Measurements from ENCODE around the gene SEPTIN1. TPM values are rescaled to one million over a fixed set of nuclear protein-coding genes. Genes with fewer than 3 reads are reported as not detected.
"Not testable (repeated sequence)": the region's sequence is repeated elsewhere in the genome, so short reads cannot be mapped to it uniquely, and the experiment has no call there.

The SEPTIN1 gene
- polyA plus RNA-seq, 1 experiment: not detected

DNA sequence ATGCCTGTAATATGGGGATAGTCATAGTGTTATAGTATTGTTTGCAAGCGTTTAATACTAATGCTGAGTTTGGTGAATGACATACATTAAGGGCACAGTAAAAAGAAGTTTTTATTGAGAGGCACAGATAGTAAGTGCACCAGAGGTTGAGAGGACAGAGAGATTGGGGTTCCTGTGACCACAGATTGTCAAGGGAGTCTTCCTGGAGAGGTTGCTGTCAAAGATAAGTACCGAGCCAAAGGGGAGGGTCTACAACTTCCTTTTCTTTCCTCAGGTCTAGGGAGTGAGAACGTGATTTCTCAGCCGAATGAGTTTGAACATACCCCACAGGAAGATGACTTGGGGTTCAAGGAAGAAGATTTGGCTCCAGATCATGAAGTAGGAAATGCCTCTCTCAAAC is 14.7 kb upstream of the SEPTIN1 start:
- no peak for DNase-seq (ENCODE audit: low read depth, low spot score)
- TF ChIP-seq, protein P1, sequence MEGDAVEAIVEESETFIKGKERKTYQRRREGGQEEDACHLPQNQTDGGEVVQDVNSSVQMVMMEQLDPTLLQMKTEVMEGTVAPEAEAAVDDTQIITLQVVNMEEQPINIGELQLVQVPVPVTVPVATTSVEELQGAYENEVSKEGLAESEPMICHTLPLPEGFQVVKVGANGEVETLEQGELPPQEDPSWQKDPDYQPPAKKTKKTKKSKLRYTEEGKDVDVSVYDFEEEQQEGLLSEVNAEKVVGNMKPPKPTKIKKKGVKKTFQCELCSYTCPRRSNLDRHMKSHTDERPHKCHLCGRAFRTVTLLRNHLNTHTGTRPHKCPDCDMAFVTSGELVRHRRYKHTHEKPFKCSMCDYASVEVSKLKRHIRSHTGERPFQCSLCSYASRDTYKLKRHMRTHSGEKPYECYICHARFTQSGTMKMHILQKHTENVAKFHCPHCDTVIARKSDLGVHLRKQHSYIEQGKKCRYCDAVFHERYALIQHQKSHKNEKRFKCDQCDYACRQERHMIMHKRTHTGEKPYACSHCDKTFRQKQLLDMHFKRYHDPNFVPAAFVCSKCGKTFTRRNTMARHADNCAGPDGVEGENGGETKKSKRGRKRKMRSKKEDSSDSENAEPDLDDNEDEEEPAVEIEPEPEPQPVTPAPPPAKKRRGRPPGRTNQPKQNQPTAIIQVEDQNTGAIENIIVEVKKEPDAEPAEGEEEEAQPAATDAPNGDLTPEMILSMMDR (IDR thresholded peaks at IDR 0.05; ENCODE audit: low read depth, low read length): no peak
- H3K4me3 ChIP-seq (ENCODE audit: low read depth, low read length): no peak overlapping the region
- H3K27me3 ChIP-seq (ENCODE audit: control insufficient read depth, insufficient read depth, low read length): no peaks in the 10 kb centered on the region
- H3K27ac ChIP-seq (ENCODE audit: low read depth, low read length): no peak overlapping the region
- CTCF ChIA-PET: no interaction called here
- H3K9me3 ChIP-seq (ENCODE audit: control insufficient read depth, insufficient read depth, low read length): no peaks in the 10 kb centered on the region; the same call in 1 of the 2 replicates
- POLR2A ChIA-PET: no interaction called here

DNA sequence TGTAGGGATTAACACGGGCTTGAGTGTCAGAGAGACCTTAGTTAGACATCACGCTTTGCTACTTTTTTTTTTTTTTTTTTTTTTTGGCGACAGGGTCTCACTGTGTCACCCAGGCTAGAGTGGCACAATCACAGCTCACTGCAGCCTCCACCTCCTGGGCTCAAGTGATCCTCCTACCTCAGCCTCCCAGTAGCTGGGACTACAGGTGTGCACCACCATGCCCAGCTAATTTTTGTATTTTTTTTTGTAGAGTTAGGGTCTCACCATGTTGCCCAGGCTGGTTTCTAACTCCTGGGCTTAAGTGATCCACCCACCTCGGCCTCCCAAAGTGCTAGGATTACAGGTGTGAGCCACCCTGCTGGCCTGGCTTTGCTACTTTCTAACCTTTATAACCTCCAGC is 14.3 kb upstream of the SEPTIN1 start:
- H3K27ac ChIP-seq (ENCODE audit: low read depth, low read length); H3K9me3 ChIP-seq (ENCODE audit: control insufficient read depth, insufficient read depth, low read length); CTCF ChIA-PET; H3K27me3 ChIP-seq (ENCODE audit: control insufficient read depth, insufficient read depth, low read length); DNase-seq (ENCODE audit: low read depth, low spot score); H3K4me3 ChIP-seq (ENCODE audit: low read depth, low read length): not testable (repeated sequence)
- POLR2A ChIA-PET: interaction anchor here (2.0 kb wide), 1 partner anchor 11 kb away, joined by 23 read pairs; the partner anchor contains the start of gene ZNF771

DNA sequence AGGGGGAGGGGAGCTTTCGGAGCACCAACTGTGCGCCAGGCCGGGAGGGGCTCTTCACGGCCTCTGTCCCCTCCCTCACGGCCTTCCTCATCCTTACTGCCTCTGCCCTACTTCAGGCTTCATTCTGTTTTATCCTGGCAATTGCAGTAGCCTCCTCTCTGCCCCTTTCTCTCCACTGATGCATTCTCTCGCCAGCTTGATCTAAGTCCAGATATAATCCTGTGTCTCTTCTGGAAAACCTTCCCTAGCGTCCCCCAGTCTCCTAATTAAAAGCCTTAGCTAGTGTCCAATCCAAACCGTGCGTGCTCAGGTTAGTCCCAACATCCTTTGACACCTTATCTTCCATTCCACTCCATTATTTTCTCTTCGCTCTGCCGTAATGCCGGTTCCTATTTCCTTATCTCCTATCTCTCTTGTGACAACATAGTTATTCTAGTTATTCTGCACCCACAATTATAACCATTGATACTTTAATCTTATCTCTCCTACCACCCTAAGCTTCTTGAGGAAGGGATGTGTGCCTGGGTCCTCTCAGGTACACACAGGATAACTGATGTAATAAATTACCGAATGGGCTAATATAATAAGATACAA is 13.7 kb upstream of the SEPTIN1 start:
- no peak for DNase-seq (ENCODE audit: low read depth, low spot score)

DNA sequence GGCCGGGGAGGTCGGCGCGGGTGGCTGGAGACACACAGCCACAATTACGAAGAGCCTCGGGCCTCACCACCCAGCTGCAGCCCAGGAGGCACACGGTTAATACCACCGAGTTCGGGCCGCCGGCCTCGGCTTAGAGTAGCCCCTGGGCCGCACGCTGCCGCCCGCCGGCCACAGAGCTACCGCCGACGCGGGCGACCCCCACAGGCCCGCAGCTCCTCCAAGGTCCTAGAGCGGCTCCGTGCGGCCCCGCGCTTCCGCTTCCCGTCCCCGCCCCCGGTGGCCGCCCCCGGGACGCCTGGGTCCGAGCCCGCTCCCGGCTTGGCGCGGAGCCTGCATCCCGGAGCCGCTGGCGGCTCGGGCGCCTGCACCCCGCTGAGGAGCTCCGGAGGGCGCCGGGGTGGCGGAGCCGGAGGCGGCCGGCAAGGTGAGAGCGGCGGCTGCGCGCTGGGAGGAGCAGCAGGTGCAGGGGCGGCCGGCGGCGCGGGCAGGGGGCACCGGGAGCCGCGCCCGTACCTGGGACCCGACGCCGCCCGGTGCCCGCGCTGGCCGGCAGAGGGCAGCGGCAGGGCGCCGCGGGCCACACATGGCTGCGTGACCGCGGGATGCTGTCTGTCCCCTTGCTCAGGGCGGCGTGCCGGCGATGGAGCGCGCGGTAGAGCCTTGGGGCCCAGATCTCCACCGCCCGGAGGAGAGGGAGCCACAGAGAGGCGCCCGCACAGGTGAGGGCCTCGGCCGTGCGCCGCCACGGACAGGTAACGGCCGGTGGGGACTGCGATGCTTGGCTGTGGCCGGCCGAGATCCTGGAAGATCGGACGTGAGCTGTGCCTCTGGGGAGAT is 13.0 kb upstream of the SEPTIN1 start, which contains the start of gene ZNF48:
Gene ZNF48 (plus strand): TSS at position 266 of the 837 bp plus-strand sequence. CDS start 375 bp downstream, at position 641.
- TF ChIP-seq, protein P1 (IDR thresholded peaks at IDR 0.05; ENCODE audit: low read depth, low read length): 0 out of 2 replicates have a peak, but pooled peaks have one; percentile 11
- ChIA-PET CTCF (interaction anchor here (0.5 to 2.5 kb wide), 7 partner anchors 12 to 339 kb away, joined by 3 to 13 read pairs (median 3); partner anchors contain the start of gene ZNF771), POLR2A (interaction anchor here (0.6 to 2.1 kb wide), 8 partner anchors 12 to 330 kb away, joined by 3 to 23 read pairs (median 6); partner anchors contain the start of genes ALDOA and ZNF771)
- H3K4me3 ChIP-seq (ENCODE audit: low read depth, low read length): peak within 1 kb of the TSS; percentile 79
- DNase-seq (ENCODE audit: low read depth, low spot score): peak; percentile 63
- peak within 1 kb of the TSS; percentile 91 for H3K27ac ChIP-seq (ENCODE audit: low read depth, low read length)
- H3K9me3 ChIP-seq (ENCODE audit: control insufficient read depth, insufficient read depth, low read length): no peaks in the 10 kb centered on the region; the same call in 1 of the 2 replicates
- no peaks in the 10 kb centered on the region for H3K27me3 ChIP-seq (ENCODE audit: control insufficient read depth, insufficient read depth, low read length)

More for the DNA sequence above, 13.7 kb upstream of the SEPTIN1 start:
- peak overlapping the region; percentile 39 for H3K27ac ChIP-seq (ENCODE audit: low read depth, low read length)
- H3K27me3 ChIP-seq (ENCODE audit: control insufficient read depth, insufficient read depth, low read length): no peaks in the 10 kb centered on the region
- TF ChIP-seq, protein P1 (IDR thresholded peaks at IDR 0.05; ENCODE audit: low read depth, low read length): no peak
- no peaks in the 10 kb centered on the region; the same call in 1 of the 2 replicates for H3K9me3 ChIP-seq (ENCODE audit: control insufficient read depth, insufficient read depth, low read length)
- H3K4me3 ChIP-seq (ENCODE audit: low read depth, low read length): peak overlapping the region; percentile 79
- ChIA-PET POLR2A (interaction anchor here (1.6 to 2.1 kb wide), 3 partner anchors 11 to 25 kb away, joined by 8 to 23 read pairs (median 10); partner anchors contain the start of gene ZNF771), CTCF (interaction anchor here (0.7 to 2.5 kb wide), 4 partner anchors 12 to 233 kb away, joined by 3 to 13 read pairs (median 4); partner anchors contain the start of gene ZNF771)

DNA sequence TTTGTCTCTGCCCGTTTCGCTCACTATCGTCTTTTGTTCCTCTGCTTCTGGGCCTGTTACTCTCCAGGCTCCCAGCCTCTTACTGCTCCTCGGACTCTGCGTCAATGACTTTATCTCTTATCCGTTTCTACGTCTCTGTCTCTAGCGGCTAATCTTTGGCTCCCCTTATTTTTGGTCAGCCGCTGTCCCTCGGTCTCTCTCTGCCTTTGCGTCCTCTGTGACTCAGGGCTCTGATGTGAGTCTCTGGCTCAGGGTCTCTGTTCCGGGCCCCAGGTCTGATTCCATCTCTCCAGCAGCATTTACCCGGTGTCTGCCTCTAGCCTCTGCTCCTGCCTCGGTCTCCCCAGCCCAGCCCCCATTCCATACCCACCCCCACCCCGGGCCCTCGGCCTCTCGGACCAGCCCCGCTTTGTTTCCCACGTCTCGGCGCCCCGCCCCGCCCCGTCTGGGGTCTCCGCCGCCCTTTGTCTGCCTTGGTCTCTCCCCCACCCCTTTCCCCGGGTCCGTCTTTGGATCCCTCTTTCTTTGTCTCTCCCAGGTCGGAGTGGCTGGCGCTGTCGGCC is 12.3 kb upstream of the SEPTIN1 start:
- H3K9me3 ChIP-seq (ENCODE audit: control insufficient read depth, insufficient read depth, low read length): no peaks in the 10 kb centered on the region; the same call in 1 of the 2 replicates
- H3K27me3 ChIP-seq (ENCODE audit: control insufficient read depth, insufficient read depth, low read length): no peaks in the 10 kb centered on the region
- DNase-seq (ENCODE audit: low read depth, low spot score): no peak
- POLR2A ChIA-PET: interaction anchor here (0.6 to 2.1 kb wide), 8 partner anchors 13 to 329 kb away, joined by 3 to 23 read pairs (median 6); partner anchors contain the start of genes ALDOA and ZNF771
- CTCF ChIA-PET: interaction anchor here (0.5 to 2.5 kb wide), 5 partner anchors 13 to 339 kb away, joined by 3 to 13 read pairs (median 5); partner anchors contain the start of gene ZNF771
- H3K27ac ChIP-seq (ENCODE audit: low read depth, low read length): peak overlapping the region; percentile 91
- TF ChIP-seq, protein P1 (IDR thresholded peaks at IDR 0.05; ENCODE audit: low read depth, low read length): no peak
- peak overlapping the region; percentile 79 for H3K4me3 ChIP-seq (ENCODE audit: low read depth, low read length)

All from AG04450 (cell line).